Measurements from ENCODE around the gene NELFCD.

NELFCD gene

DNA sequence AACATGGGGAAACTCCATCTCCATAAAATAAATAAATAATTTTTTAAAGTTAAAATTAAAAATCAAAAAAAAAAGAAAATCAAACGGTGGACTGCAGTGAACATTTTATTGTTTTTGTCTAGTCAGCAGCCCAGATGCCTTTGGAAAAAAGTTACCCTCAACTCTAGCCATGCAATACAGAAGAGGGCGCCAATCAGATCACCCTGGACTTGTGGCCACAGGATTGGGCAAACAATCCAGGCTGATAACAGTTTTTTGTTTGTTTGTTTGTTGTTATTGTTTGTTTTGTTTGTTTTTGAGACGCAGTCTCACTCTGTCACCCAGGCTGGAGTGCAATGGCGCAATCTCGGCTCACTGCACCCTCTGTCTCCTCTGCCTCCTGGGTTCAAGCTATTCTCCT lies 30.5 kb upstream of the NELFCD start:
- Histone ChIP-seq H3K27ac (no peak overlapping the region), H3K4me3 (IDR thresholded peaks at IDR 0.05; ENCODE audit: insufficient read depth, low read depth, low read length) (no peak overlapping the region), H2AFZ (ENCODE audit: low read depth) (no peak overlapping the region), H3K9ac (no peak overlapping the region), H3K4me1 (ENCODE audit: low read depth, poor library complexity, severe bottlenecking) (no peaks in the 10 kb centered on the region), H3K4me2 (no peak overlapping the region), H3K27me3 (ENCODE audit: insufficient read depth, low read depth) (no peaks in the 10 kb centered on the region), H4K20me1 (ENCODE audit: insufficient read depth) (no peaks in the 10 kb centered on the region), H3K79me2 (ENCODE audit: insufficient read depth, low read depth) (no peaks in the 10 kb centered on the region), H3K36me3 (ENCODE audit: insufficient read depth) (no peaks in the 10 kb centered on the region)
- TF ChIP-seq, protein P1, sequence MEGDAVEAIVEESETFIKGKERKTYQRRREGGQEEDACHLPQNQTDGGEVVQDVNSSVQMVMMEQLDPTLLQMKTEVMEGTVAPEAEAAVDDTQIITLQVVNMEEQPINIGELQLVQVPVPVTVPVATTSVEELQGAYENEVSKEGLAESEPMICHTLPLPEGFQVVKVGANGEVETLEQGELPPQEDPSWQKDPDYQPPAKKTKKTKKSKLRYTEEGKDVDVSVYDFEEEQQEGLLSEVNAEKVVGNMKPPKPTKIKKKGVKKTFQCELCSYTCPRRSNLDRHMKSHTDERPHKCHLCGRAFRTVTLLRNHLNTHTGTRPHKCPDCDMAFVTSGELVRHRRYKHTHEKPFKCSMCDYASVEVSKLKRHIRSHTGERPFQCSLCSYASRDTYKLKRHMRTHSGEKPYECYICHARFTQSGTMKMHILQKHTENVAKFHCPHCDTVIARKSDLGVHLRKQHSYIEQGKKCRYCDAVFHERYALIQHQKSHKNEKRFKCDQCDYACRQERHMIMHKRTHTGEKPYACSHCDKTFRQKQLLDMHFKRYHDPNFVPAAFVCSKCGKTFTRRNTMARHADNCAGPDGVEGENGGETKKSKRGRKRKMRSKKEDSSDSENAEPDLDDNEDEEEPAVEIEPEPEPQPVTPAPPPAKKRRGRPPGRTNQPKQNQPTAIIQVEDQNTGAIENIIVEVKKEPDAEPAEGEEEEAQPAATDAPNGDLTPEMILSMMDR (conservative IDR thresholded peaks at IDR 0.05; ENCODE audit: low read depth, low read length) = no peak

DNA sequence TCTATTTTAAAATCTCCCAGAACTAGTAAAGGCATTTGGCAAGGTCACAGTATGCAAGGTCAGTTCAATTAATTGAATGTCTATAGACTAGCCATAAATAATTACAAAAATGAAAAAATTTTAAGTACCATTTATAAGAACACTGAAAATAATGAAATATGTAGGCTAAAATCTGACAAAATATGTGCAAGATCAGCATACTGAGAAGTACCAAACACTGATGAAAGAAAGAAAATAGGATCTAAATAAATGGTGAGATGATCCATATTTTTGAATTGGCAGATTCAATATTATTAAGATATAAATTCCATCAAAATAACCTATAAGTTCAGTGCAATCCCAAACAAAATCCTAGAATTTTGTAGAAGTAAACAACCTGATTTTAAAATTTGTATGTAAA lies 28.0 kb upstream of the NELFCD start:
- Histone ChIP-seq H2AFZ (ENCODE audit: low read depth) (no peak overlapping the region), H3K36me3 (ENCODE audit: insufficient read depth) (no peaks in the 10 kb centered on the region), H4K20me1 (ENCODE audit: insufficient read depth) (no peaks in the 10 kb centered on the region), H3K9ac (no peak overlapping the region), H3K4me3 (IDR thresholded peaks at IDR 0.05; ENCODE audit: insufficient read depth, low read depth, low read length) (no peak overlapping the region), H3K27ac (no peak overlapping the region), H3K4me1 (ENCODE audit: low read depth, poor library complexity, severe bottlenecking) (no peaks in the 10 kb centered on the region), H3K4me2 (no peak overlapping the region), H3K27me3 (ENCODE audit: insufficient read depth, low read depth) (no peaks in the 10 kb centered on the region), H3K79me2 (ENCODE audit: insufficient read depth, low read depth) (no peaks in the 10 kb centered on the region)
- TF ChIP-seq, protein P1 (conservative IDR thresholded peaks at IDR 0.05; ENCODE audit: low read depth, low read length) = no peak

DNA sequence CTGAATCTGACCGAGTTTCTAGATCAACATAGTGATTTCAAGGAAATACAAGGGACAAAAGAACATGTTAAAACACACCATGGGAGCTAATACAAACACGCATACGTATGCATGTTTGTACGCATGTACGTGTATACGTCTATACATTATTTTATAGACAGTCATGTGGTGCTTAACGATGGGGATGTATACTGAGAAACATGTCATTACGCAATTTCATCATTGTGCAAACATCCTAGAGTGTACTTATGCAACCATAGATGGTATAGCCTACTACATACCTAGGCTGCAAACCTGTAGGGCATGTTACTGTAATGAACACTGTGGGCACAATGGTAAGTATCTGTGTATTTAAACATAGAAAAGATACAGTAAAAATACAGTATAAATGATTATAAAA lies 25.0 kb upstream of the NELFCD start:
- TF ChIP-seq, protein P1 (conservative IDR thresholded peaks at IDR 0.05; ENCODE audit: low read depth, low read length) = no peak
- H3K79me2 ChIP-seq (ENCODE audit: insufficient read depth, low read depth) = no peaks in the 10 kb centered on the region
- no peak overlapping the region for H3K4me3 ChIP-seq (IDR thresholded peaks at IDR 0.05; ENCODE audit: insufficient read depth, low read depth, low read length)
- H3K4me2 ChIP-seq = no peak overlapping the region
- no peak overlapping the region for H3K27ac ChIP-seq
- H3K36me3 ChIP-seq (ENCODE audit: insufficient read depth) = no peaks in the 10 kb centered on the region
- no peaks in the 10 kb centered on the region for H4K20me1 ChIP-seq (ENCODE audit: insufficient read depth)
- no peak overlapping the region for H3K9ac ChIP-seq
- no peak overlapping the region for H2AFZ ChIP-seq (ENCODE audit: low read depth)
- no peaks in the 10 kb centered on the region for H3K27me3 ChIP-seq (ENCODE audit: insufficient read depth, low read depth)
- H3K4me1 ChIP-seq (ENCODE audit: low read depth, poor library complexity, severe bottlenecking) = no peaks in the 10 kb centered on the region

DNA sequence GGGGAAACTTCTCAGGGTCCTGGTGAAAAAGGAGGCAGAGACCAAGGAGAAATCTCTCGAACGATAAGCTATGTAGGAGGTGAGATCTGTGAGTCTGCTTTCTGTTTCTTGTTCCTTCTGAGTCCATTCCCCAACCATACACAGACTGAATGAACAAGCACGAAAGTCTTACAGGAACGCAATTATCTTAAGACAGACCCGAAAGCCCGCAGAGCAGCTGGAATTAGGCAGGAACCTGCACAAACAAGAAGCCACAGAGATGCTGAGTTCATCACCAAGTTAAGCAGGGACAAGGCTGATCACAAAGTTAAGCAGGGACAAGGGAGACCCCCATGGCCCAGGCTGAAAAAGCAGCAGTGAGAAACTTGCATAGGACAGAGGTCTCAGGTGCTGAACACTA lies 21.4 kb upstream of the NELFCD start:
- no peaks in the 10 kb centered on the region for H4K20me1 ChIP-seq (ENCODE audit: insufficient read depth)
- no peak overlapping the region for H3K9ac ChIP-seq
- no peaks in the 10 kb centered on the region for H3K79me2 ChIP-seq (ENCODE audit: insufficient read depth, low read depth)
- TF ChIP-seq, protein P1 (conservative IDR thresholded peaks at IDR 0.05; ENCODE audit: low read depth, low read length) = no peak
- no peak overlapping the region for H3K4me3 ChIP-seq (IDR thresholded peaks at IDR 0.05; ENCODE audit: insufficient read depth, low read depth, low read length)
- H3K36me3 ChIP-seq (ENCODE audit: insufficient read depth) = no peaks in the 10 kb centered on the region
- no peaks in the 10 kb centered on the region for H3K4me1 ChIP-seq (ENCODE audit: low read depth, poor library complexity, severe bottlenecking)
- no peak overlapping the region for H2AFZ ChIP-seq (ENCODE audit: low read depth)
- no peak overlapping the region for H3K4me2 ChIP-seq
- no peak overlapping the region for H3K27ac ChIP-seq
- H3K27me3 ChIP-seq (ENCODE audit: insufficient read depth, low read depth) = no peaks in the 10 kb centered on the region

Data from KMS-11 (cell line).